ENCODE results near the gene ACTN1.

The ACTN1 gene

DNA sequence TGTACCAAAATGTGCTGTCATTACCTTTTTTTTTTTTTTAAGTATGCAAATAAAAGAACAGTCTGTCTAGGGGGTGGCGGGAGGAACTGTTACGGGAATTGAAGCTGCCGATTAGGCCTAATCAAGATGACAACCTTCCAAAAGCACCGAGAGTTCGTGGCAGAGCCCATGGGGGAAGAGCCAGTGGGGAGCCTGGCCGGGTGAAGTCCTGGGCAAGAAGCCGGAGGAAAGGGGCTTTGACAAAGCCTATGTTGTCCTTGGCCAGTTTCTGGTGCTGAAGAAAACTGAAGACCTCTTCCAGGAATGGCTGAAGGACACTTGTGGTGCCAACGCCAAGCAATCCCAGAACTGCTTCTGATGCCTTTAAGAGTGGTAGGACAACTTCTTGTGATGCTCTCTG lies 42.6 kb downstream of the ACTN1 start:
- no peak for DNase-seq (ENCODE audit: low spot score)

DNA sequence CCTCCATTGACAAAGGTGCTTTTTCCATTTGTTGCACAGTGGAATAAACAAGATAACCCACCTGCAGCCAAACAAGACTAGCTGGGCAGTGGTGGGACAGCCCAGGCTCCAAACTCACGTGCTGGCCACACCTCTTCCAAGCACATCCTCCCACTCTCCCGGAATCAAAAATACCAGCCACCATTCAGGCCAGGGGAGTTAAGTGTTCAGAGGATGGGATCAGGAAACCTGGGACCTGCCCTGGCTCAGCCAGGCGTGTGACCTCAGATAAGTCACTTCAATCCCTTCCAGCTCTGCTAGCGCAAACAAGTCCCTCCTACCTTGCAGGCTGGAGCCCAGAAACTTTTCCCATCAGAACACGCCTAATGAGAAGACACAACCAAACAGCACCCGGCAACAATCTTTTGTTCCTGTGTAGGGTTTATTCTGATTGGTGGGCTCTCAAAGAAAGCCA lies 43.3 kb downstream of the ACTN1 start:
- DNase-seq (ENCODE audit: low spot score): no peak

DNA sequence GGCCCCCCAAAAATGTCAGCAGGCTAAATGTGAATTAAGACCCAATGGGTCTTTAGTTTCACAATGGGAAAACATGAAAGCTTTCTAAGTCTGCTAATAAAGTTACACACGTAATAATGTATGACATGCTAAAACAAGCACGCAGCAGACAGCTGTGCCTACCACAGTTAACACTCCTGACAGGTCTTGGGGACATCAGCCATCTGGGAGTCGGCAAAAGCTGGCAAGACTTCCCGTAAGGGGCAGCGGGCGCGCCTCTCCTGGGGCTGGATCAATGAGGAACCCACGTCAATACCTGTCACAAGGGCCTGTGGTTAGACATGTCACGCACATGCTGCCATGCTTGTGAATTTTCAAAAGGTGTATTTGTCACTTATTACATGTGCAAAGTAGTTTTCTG lies 45.0 kb downstream of the ACTN1 start:
- DNase-seq (ENCODE audit: low spot score): no peak

DNA sequence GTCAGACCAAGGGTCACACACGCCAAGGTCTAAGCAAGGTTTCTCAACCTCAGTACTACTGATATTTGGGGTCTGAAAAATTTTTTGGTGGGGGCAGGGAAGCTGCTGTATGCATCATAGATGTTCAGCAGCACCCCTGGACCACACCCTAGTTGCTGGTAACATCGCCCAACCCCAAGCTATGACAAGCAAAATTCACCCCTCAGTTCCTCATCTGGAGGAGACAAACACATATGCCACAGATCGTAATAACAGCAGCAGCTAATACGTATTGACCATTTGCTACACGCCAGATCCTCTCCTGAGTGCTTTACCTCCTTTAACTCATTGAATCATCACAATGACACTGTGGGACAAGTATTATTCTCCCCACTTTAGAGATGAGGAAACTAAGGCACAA lies 46.4 kb downstream of the ACTN1 start:
- no peak for DNase-seq (ENCODE audit: low spot score)

DNA sequence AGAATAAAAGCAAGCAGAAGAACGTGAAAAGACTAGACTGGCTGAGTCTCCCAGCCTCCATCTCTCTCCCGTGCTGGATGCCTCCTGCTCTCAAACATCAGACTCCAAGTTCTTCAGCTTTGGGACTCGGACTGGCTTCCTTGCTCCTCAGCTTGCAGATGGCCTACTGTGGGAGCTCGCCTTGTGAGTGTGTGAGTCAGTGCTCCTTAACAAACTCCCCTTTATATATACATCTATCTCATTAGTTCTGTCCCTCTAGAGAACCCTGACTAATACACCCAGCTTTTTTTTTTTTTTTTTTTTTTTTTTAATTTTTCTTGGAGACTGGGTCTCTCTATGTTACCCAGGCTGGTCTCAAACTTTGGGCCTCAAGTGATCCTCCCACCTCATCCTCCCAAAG lies 46.9 kb downstream of the ACTN1 start:
- no peak for DNase-seq (ENCODE audit: low spot score)

DNA sequence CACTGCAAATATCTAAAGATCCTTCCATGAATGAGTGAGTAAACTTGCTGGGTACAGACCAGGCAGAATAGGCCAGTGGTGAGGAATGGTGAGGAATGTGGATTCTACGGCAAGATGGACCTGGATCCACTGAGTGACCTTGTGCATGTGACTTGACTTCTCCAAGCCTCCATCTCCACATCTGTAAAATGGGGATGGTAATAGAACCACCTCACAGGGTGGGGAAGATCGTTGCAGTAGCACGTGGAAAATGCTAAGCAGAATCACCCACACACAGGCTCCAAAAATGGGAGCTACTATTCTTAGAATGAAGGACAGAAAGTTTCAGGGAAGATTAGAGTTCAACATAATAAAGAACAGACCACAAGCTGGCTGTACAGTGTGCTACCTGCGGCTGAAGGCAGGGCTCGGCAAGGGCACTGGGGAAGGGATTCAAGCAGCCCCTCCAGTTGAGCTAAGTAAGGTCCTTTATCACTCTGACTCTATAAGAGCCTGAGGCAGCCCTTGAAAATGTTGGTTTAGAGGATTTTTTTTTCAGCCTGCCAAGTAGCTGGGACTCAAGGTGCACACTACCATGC lies 47.5 kb downstream of the ACTN1 start:
- no peak for DNase-seq (ENCODE audit: low spot score)

DNA sequence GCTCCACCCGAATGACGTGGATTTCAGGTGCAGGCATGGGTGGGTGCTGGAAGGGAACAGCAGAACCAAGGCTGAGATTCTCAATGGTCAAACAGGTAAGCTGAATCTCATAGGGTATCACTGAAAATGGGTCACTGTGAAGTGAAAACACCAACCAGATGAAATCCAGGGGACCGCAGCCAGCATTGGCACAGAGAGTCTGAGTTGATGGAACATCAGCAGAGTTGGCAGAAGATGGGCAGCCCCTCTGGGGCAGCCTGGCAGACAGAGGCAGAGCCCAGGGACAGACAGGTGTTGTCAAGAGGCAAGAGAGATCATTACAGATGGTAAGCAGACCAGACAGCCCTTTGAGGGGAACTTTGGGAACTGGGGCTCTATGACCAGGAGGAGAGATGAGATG lies 48.0 kb downstream of the ACTN1 start:
- no peak for DNase-seq (ENCODE audit: low spot score)

DNA sequence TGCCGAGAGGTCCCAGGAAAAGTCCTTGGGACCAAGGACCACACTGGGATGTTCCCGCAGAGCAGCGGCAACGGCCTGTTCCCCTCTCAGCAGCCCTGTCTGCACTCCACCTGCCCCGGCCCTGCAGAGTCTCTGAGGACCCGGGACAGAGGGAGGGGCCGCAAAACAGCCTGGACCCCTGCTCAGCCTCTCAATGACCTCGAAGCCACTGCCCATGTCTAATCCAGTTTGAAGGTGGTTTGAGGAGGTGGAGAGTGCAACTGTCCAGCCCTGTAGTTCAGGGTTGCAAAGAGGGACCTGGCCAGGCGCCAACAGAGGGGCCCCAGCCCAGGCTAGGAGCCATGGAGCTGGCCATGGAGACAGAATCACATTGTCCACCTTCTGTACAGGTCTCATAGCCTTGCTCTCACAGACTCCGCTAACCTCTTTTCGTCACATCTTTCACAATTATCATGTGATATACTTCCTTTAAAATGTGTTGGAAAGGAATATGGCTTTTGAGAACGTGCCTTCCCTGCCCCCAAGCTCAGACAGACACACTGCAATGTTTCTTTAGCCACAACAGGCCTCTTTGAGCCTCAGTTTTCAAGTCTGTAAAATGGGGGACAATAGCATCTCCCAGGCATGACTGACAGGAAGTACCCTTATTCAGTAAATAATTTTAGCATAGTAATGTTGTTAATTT lies 49.3 kb downstream of the ACTN1 start:
- DNase-seq (ENCODE audit: low spot score): no peak

DNA sequence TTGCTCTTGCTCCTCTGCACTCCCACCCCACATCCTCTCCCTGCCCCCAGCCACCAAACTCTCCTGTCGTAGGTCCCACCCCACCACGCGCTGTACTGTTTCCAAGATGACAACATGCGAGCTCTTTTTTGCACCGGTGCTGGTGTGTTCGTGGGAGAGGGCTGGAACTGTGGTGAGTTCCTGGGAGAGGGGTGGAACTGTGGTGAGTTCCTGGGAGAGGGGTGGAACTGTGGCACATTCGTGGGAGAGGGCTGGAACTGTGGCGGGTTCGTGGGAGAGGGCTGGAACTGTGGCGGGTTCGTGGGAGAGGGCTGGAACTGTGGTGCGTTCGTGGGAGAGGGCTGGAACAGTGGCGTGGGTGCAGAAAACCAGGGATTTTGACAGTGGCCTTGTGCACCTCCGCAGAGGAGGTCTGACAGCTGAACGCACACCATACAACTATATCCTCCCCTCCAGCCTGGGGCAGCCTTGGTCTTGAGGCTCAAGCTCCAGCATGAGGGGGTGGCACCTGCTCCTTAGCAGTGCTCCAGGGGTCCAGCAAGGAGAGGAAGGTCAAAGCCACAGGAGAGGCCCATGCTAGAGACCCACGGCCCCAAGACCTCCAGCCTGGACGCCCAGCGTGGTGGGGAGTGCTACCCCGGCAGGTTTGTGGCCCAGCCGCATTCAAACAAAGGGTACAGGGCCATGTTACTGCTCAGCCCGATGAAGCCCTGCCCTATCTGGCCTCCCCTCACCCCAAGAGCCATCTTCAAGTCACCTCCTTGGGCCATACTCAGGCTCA lies 50.1 kb downstream of the ACTN1 start:
- no peak for DNase-seq (ENCODE audit: low spot score)

DNA sequence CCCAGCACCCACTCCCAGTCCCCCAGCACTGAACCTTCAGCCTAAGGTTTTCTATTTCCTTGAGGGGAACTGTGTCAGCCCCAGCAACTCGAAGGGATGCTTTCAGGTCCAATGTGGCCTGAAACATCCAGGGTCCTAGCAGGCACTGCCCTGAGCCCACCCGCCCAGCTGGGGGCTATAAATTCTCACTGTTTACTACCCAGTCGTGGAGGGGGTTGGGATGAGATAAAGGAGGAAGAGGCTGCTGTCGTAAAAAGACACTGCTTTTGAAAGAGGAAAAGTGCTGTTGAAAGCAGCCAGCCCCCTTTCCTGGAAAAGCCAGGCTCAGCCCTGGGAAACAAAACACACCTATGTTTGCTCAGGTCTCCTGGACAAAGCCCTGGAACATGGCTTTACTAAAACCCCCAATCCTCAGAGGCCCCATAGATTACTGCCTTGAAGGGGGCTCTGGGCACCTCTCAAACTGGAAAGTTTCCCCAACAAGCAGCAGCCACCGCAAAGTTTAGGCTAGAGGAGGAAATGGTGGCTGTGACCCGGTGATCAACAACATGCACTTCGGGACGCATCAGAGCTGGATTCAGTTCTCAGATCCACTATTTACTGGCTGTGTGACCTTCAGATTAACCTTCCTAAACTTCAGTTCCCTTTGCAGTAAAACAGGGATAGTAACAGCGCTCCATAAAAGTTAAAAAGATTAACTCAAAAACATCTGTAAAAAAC lies 51.0 kb downstream of the ACTN1 start:
- no peak for DNase-seq (ENCODE audit: low spot score)

DNA sequence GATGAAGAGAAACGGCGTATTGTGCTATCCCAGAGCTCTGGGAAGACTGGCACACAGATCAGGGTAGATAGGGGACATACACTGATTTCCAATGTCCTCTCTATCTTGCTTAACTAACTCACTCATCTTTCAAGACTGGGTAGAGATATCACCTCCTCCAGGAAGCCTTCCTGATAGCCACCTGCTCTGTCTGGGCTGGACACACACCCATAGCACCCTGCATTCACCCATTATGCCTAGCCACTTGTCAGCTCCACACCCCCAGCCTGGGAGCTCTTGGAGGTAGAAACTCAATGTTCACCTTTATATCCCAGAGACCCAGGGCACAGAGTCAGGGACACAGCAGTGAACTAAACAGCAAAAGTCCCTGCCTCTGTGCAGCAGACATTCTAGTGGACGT lies 52.0 kb downstream of the ACTN1 start:
- DNase-seq (ENCODE audit: low spot score): no peak

DNA sequence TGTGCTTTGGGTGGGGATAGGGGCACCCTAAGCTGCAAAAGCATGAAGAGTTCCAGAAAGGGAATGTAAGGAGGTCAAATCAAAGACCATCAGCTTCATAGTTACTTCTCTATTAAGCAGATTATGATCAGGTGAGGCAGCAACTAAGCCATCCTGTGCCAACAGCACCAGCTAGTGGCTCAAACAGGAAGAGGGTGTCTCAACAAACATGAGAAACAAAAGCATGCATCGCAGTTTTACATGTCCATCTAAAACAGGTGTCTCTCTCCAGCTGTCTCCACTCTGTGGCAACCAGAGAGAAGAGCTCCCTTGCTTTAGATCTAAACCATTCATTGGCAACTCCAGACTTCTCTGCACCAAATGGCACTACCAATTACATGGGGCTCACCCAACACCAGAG lies 52.9 kb downstream of the ACTN1 start:
- DNase-seq (ENCODE audit: low spot score): no peak

DNA sequence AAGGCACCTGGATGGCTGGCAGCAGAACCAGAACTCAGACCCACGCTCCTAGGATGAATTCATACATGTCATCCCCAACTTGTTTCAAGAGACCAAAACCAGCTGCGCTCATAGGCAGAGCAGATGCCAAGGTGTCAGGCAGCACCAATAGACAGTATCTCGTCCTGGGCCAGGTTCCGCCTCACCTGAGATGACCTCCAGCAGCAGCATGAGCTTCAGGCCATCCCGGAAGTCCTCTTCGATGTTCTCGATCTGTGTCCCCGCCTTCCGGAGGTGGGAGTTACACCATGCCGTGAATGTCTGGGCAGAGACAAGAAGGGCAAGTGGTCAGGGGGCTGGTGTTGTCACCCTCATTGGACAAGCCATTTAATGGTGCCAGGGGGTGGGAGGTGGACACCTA lies 53.7 kb downstream of the ACTN1 start:
- DNase-seq (ENCODE audit: low spot score): no peak

DNA sequence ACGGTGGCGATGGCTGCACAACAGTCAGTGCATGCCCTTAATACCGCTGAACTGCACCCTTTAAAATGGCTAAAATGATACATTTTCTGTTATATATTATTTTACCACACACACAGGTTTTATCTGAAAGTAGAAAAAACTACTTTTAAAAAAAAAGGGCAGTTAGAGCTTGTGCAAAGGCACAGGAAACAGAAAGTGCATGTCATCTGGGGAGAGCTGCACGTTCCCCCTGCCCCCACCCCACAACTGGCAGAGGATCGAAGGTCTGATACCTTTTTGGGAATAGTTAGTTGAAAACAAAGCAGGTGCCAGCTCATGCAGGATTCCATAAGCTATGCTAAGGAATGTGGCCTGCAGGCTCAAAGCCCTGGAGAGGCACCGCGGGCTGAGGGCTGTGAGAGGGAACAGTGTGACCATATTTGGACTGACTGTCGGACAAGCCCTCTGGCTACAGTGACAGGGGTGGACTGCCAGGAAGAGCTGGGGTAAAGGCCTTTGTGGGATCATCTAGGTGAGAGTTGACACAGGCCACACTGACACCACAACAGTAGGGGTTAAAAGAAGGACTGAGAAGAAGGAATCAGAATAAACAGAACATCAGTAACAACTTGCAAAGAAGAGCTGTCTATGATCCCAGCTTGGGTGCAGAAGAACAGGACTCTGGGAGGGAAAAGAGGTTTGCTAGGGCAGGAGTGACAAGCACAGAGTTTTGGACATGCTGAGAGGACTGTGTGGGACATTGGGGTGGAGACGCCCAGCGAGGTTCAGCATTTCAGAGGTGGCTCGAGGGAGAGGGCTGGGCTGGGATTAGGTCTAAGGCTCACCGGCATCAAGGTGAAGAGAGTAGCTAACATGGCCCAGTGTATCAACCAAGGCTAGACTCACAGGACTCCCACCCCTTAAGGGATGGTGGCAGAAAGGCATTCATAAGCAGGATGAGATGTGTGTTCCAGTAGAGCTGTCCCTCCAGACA lies 54.6 kb downstream of the ACTN1 start:
- DNase-seq (ENCODE audit: low spot score): no peak

DNA sequence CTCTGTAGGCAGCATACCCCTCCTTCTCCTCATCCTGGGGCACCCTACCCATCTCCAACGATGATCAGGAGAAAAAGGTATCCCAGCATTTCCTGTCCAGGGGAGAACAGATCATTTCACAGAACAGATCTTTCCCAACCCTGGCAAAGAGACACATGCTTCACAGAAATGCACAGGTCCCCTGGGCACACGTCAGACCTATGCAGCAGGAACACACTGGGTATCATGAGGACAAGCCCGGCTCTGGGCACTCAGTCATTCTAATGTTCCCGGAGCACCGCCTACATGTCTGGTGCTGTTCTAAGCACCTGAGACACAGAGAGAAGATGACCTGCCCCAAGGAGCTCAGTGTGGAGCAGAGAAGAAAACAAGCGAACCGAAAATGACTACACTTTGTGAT lies 56.2 kb downstream of the ACTN1 start:
- DNase-seq (ENCODE audit: low spot score): no peak

DNA sequence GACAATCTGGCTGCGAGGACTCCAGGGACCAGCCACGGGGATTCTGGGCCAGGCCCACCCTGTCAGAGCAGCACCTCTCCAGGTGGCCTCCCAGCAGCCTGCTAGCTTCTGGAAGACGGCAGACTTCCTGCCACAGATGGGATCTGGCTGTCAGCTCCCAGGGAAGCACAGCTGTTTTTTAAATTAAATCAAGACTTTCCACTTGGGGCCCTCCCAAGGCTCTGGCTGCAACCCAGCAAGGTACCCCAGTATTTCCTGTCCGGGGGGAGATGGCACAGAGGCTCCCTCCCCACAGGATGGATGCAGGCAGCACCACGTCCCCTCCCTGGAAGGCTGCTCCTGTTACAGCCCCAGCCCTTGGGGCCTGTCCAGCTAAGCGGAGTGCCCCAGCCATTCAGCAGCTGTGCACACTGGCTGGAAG lies 56.9 kb downstream of the ACTN1 start:
- no peak for DNase-seq (ENCODE audit: low spot score)

DNA sequence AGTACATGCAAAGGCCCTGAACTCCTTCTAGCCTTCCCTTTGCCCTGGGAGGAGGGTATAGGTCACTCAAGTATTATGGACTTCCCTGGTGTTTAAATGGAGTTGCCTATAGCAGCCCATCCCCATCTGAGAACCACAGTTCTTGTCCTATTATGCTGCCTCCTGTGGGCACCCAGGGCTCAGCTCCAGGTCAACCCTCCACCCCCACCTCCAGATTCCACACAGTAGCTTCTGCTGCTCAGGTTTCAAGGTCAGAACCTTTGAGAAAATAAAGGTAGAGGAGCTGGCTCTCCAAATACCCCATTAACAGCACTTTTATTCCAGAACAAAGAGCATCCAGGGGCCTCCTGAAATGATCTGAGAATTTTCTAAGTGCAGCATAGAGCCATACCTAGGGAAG lies 57.4 kb downstream of the ACTN1 start:
- DNase-seq (ENCODE audit: low spot score): no peak

DNA sequence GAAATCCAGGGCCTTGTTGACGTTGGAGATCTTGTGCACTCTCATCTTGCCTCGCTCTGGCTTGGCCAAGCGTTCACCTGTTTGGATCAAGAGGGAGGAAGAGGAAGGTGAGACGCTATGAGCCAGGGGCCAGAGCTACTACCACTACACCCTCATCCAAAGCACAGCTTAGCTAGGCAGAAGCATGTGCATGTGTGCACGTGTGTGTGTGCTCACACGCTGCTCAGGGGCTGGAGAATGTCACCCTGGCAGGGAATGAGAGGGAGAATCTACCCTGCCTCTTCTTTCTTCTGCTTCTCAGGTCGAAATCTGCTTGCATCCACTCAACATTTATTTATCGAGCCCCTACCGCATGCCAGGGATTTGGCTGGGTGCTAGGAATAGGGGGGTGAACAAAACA lies 58.1 kb downstream of the ACTN1 start:
- DNase-seq (ENCODE audit: low spot score): no peak

DNA sequence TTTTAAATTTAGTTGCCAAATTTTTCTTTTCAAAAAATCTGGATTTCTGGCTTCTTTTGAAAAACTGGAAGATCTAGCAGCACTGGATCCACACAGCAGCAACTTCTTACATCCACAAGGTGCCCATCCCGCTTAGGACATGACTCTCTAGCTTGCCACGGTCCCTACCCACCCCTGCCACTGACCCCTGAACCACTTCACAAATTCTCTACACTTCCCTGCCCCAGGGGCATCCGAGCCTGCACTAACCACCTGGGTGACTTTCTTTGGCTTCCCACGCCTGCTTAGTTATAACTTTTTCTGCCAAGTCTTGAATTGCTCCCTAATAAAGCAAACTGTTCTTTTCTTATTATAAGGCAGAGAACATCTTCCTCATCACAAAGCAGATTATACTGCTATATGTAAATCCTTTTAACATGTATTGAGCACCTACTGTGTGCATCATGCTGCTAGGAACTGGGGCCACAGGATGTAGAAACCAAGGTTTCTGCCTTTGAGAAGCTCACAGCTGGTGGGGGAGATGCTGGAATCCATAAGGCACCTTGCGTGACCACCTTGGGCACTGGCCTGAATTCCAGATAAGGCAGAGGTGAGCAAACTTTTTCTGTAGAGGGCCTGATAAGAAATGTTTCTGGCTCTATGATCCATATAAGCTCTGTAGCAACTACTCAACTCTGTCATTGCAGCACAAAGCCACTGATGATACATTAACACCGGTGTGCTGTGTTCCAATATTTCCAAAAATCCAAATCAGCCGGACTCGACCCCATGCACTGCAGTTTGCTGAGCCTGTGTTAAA lies 59.8 kb downstream of the ACTN1 start:
- no peak for DNase-seq (ENCODE audit: low spot score)

DNA sequence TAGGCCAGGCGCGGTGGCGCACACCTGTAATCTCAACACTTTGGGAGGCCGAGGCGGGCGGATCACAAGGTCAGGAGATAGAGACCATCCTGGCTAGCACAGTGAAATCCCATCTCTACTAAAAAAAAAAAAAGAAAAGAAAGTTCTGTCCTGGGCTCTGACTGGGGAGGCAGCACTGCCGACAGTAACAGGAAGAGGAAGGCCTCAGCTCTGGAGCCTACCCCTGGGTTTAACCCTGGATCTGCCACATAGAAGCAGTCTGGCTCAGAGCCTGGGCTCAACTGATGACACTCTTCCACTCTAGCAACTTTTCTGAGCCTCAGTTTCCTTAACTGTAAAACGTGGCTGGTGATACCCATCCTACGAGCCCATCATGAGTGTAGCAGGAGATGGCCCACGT lies 60.5 kb downstream of the ACTN1 start:
- DNase-seq (ENCODE audit: low spot score): no peak

Measured in putamen (tissue), 1 donor.